GM12873 (cell line): ENCODE results near the gene GDPD5.

Source experiments
- CTCF ChIP-seq: IDR thresholded peaks from 2 replicates; pipeline ENCODE4 v1.5.1; 2012; ENCODE audit warnings: low read depth, mild to moderate bottlenecking, moderate library complexity, low read length, control low read depth; ENCODE audit not compliant: insufficient read depth; ENCODE audit errors: missing control alignments

Gene GDPD5

DNA sequence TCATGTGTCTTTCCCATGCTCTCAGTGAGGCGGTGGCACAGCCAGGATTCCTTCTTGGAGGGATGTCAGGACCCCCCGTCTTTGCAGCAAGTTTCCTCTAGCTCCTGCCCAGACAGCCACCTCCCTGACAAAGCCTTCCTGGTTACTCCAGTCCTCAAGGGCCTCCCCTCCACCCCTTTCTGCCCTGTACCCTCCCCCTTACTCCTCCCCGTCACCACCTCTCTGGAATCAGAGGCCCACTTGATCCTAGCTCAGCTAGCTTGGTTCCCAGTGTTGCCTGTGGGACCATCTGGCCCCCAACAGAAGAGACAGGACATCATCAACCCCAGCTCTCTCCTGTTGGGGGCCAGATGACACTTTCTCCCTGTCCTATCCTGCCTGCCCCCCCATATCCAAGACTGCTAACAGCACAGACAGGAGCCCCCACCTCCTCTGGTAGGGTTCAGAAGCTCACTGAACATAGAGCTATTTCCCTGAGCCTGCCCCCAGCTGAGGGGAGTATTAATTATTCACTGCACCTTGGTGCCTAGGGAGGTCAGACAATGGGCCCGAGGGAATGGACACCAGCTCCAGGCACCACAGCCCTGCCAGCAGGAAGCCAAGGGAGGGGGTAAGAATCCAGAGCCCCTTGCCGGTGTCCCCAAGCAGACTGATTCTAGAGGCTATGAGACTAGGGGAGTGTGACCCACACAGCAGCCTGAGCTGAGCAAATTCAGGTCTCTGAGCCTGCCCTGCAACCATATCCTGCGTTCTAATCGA lies 3.3 kb downstream of the GDPD5 start:
- no peak for TF ChIP-seq CTCF

DNA sequence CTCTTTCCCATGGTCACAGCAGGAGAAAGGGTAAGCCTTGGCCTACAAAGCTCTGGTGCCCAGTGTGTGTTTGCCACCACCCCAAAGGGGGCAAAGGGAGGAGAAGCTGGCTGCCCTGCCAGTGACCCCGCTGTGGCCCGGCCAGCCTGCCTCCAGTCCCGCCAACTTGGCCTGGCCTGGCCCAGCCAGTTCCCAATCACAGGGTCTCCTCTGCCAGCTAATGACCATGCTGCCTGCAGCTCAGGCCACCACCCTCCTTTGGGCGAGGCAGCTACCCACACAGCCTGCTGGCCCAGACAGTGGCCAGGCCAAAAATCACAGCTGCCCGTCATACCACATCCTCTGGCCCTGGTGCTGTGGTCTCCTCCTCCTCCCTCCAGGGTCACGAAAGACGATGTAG lies 5.1 kb downstream of the GDPD5 start:
- TF ChIP-seq CTCF: no peak

DNA sequence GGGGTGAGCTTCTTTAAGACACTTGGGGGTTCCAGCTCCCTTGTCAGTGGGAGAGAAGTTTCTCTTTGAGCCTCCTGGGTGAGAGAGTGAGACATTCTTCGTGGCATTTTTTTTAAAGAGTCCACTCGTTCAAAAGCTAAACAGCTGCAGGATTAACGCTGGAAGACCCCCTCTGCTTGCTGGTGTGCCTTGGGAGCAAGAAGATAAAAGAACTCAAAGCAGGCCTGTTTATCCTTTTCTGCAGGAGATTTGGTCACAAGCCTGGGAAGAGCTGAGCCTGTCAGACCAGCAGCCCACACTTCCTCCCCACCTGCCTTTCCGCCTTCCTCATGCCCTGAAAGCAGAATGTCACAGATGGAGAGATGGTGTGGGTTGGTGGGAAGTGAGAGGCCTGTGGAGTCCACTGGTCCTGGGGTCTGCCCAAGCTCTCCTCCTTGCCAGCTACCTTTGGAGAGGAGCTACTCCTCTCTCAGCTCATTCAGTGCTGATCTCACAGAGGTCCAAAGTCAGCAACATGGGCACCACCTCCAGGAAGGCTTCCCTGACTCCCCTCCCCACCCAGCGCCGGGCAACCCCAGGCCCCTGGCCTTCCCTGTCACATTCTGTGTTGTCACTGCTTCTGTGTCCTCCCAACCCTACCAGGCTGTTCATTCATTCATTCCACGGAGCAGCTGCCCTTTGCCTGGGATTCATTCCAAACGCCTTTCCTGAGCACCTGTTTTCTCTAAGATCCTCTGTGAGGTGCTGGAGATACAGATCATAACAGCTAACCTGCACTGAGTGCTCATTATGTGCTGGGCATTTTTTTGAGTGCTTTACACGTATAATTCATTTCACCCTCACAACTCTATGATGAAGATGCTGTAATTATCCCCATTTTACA lies 6.7 kb downstream of the GDPD5 start:
- no peak for TF ChIP-seq CTCF

- TF ChIP-seq CTCF: no peak
Observed at GRCh38 chr11:75518204-75518549, 7.6 kb downstream of the GDPD5 start.

GRCh38 chr11:75516886-75517285 lies 8.9 kb downstream of the GDPD5 start:
- TF ChIP-seq CTCF: no peak

DNA sequence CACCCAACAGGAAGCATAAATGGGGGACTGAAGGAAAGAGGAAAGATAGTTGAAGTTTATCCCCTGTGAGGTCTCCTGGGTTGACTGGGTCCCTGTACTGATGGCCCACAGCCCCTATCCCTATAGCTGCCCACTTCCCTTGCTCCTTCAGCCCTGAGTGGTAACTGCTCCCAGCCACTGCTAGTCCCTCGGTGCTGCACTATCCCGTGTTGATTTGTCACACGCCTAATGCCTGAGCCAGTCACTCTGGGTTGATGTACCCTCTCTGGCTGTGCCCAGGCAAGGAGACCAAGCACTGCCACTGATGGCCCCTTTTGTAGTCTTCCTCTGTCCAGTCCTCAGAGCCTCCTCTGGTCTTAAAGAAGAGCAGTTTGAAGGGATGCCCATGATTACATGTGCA lies 9.6 kb downstream of the GDPD5 start:
- no peak for TF ChIP-seq CTCF

DNA sequence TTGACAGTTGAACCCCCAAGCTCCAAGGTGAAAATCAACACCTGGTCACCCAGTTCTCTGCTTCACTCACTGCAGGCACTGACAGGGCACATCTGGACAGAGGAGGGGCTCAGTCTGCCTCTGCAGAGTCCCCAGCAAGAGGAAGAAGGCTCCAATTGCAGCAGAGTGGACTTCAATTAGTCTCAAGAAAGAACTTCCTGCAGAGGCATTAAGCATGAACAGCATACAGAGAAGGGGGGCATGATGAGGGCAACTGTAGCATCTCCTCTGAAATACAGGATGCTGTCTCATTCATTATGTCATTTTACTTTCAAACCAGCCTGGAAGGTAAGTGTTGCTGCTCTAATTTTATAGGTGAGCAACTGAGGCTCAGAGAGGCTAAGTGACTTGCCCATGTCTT lies 11.1 kb downstream of the GDPD5 start:
- TF ChIP-seq CTCF: no peak
